ENCODE measurements around the gene BEST2.

The BEST2 gene

DNA sequence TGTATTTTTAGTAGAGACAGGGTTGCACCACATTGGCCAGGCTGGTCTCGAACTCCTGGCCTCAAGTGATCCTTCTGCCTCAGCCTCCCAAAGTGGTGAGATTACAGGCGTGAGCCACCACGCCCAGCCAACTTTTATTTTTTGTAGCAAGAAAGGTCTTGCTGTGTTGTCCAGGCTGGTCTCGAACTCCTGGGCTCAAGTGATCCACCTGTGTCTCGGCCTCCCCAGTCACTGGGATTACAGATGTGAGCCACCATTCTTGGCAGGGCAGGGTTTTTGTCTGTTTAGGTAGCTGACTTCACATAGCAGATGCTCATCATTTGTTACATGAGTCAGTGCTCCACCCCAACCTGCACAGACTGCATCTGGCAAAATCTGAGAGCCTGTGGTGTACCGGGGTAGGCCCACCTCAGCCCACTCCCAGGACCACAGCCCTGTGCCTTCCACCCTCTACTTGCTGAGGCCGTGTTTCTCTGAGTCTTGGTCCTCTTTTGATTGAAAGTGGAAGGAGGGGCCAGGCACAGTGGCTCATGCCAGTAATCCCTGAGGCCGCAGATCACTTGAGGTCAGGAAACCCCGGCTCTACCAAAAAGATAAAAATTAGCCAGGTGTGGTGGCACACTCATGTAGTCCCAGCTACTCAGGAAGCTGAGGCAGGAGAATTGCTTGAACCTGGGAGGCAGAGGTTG, 23.7 kb upstream of the BEST2 start:
- DNase-seq (ENCODE audit: low read depth in 3 of 3, low spot score in 1 of 3): no peak

DNA sequence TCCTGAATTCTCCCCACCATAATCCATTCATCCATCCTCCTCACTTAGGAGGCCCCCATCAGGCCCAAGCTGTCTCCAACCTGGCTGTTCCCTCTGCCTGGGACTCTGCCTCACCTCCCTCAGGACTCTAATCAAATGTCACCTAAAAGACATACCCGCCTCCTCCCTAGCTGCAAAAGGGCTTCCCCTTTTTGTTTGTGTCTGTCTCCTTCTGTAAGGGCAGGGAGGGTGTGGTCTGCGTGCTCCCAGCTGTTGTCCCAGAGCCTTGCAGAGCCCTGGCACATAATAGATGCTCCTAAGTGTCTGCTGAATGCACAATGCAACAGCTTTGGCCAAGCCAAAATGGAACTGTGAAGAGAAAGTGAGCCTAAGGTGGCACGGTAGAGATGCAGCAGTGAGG, 21.5 kb upstream of the BEST2 start:
- DNase-seq (ENCODE audit: low read depth in 3 of 3, low spot score in 1 of 3): no peak

DNA sequence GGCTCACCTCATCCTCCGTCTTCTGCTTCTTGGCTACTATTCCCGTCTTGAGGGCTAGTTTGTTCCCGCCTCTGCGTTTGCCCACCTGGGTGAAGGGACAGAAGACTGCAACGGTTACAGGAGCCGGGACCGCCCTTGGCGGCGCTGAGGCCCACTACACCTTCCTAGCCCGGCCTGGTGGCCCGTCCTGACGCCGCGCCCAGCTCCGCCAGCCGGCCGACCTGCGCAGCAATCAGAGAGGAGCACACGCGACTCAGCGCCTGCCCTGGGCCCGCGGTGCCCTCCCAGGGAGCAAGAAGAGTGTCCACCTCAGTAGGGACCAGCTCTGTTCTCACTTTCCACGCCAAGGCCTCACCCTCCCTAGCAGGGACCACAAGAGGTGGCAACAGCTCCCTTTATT, 20.3 kb upstream of the BEST2 start:
- no peak for DNase-seq (ENCODE audit: low read depth in 3 of 3, low spot score in 1 of 3)

DNA sequence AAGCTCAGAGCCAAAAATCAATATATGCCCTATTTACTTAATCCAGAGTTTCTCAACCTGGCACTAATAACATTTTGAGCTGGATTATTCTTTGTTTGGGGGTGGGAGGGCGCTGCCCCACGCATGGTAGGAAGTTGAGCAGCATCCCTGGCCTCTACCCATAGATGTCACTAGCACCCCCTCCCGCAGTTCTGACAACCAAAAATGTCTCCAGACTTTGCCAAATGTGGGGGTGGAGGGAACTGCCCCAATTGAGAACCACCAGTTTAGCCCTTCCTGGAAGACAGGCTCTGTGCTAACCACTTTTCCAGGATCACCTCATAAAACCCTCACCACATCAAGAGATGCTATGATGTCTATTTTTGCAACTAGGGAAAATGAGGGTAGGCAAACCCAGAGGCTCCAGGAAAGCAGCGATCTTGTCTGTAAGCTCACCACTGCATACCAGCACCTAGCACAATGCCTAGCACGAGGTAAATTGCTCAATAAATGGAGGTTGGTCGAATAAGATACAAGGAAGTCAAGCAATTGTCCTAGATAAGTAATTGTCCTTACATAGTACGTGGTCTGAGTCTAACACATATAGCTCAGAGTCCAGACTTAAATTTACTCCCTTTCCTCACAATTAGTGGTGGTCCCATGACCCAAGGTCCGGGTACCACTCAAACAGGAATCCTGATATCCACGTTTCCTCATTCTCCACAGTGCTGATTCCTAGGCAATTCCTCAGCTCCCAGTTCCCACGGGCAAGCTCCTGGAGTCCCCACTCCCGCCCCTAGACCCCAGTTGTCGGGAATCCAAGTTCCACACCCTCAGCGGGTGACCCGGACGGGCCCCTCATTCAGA, 18.0 kb upstream of the BEST2 start:
- no peak for DNase-seq (ENCODE audit: low read depth in 3 of 3, low spot score in 1 of 3)

DNA sequence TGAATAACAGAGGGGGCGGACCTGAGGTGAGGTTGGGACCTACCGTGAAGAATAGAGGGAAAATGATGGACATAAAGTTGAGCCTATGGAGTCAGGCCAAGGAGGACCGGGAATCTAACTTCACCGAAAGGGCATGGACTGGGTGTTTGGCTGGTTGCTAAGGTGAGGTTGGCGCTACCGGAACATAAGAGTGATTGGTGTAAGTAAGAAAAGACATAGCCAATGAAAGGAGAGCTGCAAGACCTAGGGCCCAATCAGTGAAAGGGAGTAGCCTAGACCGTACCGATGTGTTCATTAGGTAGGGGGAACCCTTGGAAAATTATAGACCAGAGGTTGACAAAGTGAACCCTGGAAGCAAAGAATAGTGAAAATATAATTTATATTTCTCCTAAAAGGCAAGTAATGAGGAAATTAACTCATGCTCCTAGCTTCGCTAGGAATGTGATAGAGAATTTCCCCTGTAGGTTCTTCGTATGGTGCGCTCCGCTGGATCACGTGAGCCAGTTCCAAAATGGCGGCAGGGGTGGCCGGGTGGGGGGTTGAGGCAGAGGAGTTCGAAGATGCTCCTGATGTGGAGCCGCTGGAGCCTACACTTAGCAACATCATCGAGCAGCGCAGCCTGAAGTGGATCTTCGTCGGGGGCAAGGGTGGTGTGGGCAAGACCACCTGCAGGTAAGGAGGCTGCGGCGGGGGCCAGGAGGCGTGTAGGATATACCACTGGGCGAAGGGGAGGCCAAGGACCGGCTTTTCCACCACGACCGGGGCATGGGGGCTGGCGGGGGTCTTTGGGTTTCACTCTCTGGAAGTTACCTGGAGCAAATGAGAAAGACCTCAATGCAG, 14.4 kb upstream of the BEST2 start, which contains the start of gene GET3:
GET3 (plus strand) TSS at position 503 of the 840 bp plus-strand sequence; CDS start at position 512, 9 bp downstream.
- peak; percentile 39 to 63 (median 40) for DNase-seq (ENCODE audit: low read depth in 3 of 3, low spot score in 1 of 3)

DNA sequence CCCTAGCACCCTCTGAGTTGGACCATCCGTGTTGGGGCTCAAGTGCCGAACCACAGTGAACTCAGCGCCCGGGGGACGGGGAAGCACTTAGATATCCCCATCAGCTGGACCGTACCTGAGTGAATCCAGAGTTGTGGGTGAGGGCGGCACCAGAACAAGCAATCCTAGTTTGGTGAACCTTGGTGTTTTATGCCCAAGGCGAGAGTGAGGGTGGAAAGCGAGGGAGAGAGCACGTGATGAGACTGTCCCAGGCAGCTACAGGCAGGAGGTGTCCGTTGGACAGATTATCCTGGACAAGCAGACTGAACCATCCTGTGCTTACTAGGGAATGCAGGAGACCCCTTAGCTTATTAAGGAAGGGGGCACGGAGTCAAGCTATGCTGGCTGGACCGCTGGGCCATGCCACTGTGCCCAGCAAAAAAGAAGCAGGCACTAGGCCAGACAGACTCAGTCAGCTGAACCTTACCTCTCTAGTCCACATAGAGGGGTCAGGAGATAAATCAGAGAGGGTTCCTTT, 13.7 kb upstream of the BEST2 start:
- DNase-seq (ENCODE audit: low read depth in 3 of 3, low spot score in 1 of 3): no peak

DNA sequence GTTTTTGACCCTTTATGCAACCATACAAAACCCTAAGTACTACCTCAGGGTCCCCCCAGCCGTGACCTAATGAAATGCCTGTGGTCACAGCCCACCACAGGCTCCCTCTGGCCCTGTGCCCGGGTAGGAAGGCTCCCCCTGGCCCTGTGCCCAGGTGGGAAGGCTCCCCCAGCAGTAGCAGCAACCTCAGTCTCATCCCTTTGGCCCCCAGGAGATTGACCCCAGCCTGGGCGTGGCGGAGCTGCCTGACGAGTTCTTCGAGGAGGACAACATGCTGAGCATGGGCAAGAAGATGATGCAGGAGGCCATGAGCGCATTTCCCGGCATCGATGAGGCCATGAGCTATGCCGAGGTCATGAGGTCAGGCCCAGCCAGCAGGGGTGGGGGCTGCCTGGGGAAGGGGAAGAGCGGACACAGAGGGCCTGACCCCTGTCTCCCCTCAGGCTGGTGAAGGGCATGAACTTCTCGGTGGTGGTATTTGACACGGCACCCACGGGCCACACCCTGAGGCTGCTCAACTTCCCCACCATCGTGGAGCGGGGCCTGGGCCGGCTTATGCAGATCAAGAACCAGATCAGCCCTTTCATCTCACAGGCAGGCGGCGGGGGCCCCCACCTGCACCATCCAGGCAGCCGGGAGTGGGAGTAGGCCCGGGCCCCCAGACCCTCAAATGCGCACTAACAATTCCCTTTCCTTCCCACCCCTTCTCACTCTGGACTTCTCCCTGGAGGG, 6.3 kb upstream of the BEST2 start:
- DNase-seq (ENCODE audit: low read depth in 3 of 3, low spot score in 1 of 3): no peak

DNA sequence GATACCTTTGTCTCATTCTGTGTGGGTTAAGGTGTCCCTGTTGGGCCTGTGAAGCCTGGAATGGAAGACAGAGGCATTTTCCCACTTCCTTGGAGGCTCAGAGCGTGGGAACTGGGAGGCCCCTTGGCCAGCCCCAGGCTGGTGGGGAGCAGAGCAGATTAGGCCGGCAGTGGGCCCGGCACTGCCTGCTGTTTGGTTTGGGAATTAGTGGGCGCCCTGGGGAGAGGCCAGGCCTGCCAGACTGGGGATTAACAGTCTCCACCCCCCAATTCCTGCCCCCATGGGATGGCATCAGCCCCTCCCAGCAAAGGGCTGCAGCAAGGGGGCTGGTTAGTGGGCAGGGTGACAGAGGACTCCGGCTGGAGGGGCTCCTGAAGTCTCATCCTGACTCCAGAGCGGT, 3.1 kb upstream of the BEST2 start:
- DNase-seq (ENCODE audit: low read depth in 3 of 3, low spot score in 1 of 3): no peak

DNA sequence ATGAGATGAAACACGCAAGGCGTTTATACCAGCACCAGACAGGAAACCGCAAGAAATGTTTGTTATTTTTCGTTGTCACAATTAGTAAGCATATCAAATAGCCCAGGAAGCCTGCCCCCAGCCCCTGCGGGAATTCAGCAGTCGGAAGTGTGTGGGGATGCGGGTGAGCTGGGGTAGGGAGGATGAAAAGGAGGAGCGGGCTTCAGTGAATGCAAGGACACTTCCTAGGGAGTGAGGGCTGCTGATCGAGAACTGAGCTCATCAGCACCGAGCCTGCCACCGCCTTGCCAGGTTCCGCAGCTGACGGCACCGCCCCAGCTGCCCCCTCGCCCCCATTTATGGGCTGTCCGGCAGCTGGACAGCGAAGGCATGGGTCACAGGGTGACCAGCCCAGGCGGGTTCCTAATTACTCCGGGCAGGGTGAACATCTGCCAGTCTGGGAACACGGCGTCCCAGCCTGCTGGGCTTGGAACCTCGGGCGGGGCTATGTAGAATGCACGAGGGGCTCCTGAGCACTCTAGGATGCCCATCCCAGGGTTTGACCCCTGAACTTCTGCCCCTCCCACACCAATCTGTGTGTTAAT, 1.6 kb upstream of the BEST2 start:
- DNase-seq (ENCODE audit: low read depth in 3 of 3, low spot score in 1 of 3): no peak

DNA sequence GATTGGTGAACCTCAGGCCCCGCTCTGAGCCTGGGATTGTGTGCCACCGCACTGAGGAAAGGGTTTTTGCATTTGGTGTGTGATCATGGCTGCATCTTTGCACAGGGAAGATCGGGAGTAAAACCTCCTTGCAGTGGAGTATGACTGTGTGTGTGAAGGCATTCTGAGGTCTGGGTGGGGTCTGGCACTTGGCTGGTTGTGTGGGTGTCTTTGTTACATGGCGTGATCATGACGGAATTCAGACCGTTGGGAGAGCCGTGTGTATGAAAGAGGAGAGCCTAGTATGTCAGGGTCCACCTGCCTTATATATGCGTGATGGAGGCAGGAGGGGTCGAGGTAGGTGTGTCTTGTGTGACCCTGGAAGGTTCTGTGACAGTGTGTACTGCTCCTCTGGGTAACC, 740 bp upstream of the BEST2 start:
- DNase-seq (ENCODE audit: low read depth in 3 of 3, low spot score in 1 of 3): no peak

DNA sequence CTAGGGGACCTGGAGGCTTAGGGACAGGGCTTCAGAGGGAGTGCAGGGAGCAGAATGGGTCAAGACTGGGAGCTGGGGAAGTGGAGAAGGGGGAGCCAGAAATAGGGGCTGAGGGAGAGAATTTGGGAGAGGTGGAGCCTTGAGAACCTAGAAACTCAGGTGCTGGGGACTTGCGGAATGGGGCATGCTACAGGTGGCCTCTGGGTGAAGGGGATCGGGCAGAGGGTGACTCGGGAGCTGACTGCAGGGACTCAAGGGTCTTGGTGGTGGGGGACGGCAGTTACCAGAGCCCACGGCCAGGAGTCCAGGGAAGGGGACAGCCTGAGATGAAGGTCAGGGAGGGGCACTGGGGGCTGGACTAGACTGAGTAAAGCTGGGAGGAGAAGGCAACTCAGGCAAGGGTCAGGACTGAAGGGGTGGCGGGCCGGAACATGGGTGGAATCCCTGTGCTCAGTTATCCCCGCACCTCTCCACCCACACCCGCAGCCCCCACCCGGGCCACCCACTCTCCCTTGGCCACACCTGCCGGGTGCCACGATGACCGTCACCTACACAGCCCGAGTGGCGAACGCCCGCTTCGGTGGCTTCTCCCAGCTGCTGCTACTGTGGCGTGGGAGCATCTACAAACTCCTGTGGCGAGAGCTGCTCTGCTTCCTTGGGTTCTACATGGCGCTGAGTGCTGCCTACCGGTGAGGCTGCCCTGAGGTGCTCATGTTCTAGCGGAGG, 628 bp downstream of the BEST2 start:
- no peak for DNase-seq (ENCODE audit: low read depth in 3 of 3, low spot score in 1 of 3)

DNA sequence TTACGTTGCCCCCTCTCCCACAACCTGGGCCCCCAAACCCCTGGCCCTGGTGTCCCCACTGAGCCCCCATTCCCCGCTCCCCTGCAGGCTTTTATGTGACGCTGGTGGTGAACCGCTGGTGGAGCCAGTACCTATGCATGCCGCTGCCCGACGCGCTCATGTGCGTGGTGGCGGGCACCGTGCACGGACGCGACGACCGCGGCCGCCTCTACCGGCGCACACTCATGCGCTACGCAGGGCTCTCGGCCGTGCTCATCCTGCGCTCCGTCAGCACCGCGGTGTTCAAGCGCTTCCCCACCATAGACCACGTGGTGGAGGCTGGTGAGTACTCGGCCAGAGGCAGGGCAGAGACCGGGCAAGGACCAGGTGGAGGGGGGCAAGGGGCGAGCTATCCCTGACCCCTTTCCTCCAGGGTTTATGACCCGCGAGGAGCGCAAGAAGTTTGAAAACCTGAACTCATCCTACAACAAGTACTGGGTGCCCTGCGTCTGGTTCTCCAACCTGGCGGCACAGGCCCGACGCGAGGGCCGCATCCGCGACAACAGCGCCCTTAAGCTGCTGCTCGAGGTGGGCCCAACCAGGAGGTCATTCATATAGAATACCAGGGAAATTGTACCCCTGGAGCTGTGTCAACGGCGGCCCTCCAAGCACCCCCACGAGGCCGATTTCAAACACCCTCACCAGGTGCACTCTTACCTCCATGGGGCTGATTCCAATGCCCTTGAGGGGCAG, 3.0 kb downstream of the BEST2 start:
- DNase-seq (ENCODE audit: low read depth in 3 of 3, low spot score in 1 of 3): no peak

DNA sequence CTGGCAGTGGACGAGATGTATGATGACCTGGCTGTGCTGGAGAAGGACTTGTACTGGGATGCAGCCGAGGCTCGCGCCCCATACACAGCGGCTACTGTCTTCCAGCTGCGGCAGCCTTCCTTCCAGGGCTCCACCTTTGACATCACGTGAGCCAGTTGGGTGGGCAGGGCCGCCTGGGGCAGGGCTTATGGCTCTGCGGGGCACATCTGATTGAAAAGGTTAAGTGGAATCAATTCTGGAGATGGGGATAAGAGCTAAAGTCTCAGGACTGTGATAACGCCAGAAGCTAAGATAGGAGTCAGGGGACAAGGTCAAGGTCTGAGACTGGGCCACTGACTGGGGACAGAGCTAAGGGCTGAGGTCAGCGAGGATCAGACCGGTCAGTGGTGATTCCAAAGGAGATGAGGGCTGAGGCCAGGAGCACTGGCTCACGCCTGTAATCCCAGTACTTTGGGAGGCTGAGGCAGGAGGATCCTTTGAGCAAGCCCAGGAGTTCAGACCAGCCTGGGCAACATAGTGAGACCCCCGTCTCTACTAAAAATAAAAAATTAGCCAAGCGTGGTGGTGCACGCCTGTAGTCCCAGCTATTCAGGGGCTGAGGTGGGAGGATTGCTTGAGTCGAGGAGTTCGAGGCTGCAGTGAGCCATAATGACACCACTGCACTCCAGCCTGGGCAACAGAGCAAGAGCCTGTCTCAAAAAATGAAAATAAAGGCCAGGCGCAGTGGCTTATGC, 4.7 kb downstream of the BEST2 start:
- no peak for DNase-seq (ENCODE audit: low read depth in 3 of 3, low spot score in 1 of 3)

DNA sequence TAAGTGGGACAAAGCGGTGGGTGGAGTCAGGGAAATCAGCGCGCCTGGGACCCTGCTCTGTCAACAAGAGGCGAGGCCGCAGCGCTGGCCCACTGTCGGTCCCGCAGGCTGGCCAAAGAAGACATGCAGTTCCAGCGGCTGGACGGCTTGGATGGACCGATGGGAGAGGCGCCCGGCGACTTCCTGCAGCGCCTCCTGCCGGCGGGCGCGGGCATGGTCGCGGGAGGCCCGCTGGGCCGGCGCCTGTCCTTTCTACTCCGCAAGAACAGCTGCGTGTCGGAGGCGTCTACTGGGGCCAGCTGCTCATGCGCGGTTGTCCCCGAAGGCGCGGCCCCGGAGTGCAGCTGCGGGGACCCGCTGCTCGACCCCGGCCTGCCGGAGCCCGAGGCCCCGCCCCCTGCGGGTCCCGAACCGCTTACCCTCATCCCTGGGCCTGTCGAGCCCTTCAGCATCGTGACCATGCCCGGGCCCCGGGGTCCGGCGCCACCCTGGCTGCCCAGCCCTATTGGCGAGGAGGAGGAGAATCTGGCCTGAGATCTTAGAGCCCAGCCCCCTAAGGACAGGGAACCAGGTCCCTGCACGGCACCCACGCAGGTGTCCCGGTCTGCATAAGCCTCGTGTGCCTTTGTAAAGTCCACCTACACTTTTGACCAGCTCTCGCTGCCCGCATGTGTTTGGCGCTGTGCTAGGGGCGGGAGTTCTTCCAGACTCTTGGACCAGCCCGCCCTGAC, 6.1 kb downstream of the BEST2 start:
- peak in 1 of 3 donors; percentile 53 for DNase-seq (ENCODE audit: low read depth in 3 of 3, low spot score in 1 of 3)

DNA sequence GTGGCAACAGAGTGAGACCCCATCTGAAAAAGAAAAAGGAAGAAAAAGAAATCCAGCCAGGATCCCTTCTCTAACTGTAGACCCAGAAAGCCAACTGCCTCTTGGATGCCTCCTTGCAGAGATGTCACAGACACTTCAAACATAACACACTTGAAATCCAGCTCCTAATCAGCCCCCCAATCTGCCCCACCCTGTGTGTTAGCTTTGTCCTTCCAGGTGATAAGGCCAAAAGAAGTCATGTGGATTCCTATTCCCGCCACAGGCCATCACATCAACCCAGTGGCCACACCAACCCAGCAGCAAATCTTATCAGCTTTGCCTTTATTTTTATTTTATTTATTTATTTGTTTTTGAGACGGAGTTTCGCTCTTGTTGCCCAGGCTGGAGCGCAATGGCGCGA, 8.1 kb downstream of the BEST2 start:
- DNase-seq (ENCODE audit: low read depth in 3 of 3, low spot score in 1 of 3): no peak

DNA sequence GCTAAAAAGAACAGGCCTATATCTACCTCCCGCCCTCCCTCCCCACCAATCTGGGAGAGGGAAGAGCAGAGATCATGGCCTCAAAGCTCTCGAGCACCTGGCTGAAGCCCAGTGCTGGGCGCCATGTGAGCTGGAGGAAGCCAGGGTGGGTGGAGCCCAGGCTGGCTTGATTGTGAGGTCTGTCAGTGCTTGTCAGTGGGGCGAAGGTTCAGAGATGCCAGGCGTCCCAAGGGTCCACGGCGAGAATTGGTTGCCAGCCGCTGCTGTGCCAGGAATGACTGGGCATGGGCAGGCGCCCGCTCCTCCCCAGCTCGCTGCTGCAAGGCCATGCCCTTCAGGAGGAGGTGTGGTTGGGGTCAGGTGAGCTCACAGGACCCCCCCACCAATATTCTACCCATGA, 11.5 kb downstream of the BEST2 start:
- DNase-seq (ENCODE audit: low read depth in 3 of 3, low spot score in 1 of 3): no peak

DNA sequence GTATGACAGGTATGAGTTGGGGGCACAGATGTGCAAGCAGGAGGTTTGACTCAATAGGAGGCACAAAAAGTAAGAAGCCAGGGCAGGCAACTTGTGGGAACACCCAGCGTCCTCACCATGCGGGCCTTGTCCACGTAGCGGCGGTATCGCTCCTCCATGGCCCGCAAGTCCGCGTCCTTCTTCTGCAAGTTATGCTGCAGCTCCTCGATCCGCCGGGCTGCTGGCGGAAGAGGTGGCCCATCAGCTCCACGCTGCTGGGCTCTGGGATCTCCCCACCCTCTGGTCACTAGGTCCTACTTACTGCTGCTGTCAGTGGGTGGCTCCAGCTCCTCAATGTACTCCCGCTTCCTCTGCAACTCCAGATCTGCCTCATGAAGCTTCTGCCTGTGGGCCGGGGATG, 13.1 kb downstream of the BEST2 start:
- DNase-seq (ENCODE audit: low read depth in 3 of 3, low spot score in 1 of 3): no peak

DNA sequence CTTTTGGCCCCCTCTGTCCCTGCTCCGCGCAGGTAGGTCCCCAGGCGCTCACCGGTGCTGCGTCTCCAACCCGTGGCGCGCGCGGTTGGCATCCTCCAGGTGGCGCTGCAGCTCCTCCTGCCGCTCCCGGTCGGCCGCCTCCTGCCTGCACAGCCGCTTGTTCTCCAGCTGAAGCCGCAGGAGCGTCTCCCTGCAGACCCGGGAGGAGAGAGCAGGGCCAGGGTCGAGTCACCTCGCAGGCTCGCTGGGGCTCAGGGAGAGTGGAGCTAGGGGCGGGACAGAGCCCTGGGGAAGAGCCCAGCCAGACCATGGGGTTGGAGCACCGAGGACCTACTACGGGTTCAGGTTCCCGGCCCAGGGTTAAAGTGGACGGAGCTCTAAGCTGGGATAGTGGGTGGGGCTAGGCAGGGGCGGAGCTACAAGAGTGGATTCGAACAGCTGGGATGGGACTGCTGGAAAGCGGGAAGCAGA, 14.5 kb downstream of the BEST2 start:
- peak in 2 of 3 donors; percentile 64 to 75 for DNase-seq (ENCODE audit: low read depth in 3 of 3, low spot score in 1 of 3)

All from stimulated activated CD4-positive, alpha-beta T cell treated with anti-CD3 and anti-CD28 coated beads, TNF-alpha, amount 100 ng/mL, for 1 hour (primary cell).